GM18517 (cell line): ENCODE measurements around the gene FCN1.

Experiments used
- ATAC-seq: cut with Tn5 transposase; IDR thresholded peaks from one replicate; pipeline ENCODE4 v1.9.1; 2021; ENCODE audit warnings: mild to moderate bottlenecking, moderate library complexity; ENCODE audit not compliant: unreplicated experiment

Gene FCN1

DNA sequence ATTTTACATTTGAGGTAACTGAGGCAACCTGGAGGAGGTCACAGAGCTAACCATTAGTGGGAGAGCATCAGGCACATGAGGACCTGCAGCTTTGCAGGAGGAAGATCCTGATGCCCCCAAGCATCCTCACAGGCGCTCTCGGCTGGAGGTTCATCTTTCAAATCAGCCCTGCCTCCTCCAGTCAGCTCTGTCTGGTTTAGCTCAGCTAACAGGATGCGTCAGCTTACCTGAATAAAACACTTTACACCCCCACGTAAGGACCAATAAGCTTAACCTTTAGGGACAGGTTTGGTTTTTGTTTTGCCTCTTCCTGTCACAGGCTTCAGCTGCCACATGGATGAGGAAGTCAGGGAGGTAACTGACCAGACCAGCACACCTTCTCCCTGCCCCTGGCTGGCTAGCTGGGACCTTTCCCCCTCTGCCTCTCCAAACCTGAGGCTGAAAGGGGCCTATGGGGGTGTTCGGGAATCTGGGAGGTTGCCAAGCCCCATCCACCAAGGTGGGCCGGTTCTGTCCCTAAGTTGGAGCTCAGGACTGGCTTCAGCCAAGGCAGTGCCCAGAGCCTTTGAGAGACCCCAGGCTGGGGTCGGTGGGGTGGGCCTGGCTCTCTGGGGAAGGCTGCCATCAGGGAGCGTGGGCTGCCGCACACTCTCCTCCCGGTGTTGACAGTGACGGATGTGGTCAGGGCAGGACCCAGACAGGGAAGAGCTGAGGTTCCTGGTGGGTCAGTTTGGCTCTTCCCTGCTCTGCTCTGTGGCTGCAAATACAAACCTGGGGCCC, 20.0 kb upstream of the FCN1 start:
- no peak for ATAC-seq

DNA sequence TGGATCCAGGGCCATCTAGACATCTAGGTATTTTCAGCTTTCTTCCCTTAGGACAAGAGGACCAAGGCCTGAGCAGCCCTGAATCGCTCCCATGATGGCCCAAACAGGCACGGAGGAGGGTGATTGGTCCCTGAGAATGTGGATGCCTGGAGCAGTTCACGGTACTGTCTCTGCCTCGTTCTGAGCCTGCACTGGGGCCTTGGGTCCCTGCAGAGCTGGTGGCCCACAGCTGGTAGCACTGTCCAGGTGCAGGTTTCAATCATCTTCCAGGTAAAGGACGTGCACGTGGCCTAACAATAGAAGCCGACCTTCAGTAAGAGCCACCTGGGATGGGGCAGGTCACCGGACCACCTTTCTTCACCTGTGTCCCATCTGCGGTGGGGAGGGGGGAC, 19.4 kb upstream of the FCN1 start:
- ATAC-seq: no peak

DNA sequence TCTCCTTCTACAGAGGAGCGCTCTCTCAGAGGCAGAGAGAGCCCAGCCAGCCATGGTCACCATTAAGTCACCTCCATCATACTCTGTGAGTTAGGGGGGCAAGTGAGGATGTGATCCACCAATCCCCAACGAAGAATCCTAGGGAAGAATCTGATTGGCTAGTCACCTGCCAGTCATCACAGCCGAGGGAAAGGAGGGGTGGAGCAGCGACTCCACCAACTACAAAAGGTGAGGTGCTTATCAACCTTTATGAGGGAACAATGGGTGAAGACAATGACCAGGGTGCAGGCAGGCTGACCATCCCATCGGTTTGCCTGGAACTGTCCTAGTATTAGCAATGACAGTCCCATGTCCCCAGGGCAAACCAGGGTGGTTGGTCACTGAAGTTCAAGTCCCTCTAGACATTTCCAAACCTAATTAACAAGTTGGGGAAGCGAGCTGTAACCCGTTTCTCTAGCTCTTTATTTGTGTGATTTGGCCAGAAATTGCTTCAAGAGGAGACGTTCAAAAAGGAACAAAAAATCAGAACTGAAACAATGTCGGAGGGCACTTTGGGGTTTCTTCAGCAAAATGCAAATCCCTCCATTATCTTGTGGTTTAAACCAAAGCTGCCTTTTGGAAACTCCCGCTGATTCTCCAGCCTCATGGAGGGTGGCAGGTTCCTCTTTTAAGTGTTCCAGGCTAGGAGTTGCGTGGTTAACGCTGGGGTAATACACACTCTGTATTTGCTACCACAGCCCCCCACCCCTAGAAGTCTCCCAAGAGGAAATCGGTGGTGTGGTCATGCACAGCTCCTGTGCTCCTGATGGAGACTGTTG, 18.8 kb upstream of the FCN1 start:
- ATAC-seq: no peak

DNA sequence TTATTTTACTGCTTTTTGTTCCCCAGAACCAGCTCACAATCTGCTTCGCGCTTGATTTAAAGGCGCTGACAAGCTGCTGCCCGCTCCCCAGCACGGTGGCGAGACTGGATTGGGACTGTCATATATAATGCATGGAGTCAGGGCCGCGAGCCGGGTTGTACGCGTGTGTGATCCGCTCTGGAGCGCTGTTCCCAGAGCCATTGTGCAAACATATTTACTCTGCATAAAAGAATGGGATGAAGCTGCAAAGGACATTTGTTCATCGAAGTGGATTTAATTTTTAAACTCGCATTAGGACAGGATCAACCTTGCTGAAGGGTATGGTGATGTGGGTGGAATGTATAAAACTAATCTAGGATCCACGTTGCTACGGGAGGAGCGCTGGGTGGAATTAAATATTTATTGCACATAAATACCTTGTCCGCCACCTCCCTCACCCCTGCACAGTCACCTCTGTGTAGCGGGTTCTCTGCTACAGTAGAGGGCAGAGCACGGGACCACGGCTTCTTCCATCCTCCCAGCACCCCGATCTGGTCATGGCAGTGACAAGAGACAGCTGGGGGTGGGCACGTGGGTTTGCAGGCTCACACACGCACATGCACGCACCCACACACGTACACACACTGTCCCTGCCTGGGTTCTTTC, 18.1 kb upstream of the FCN1 start:
- no peak for ATAC-seq

DNA sequence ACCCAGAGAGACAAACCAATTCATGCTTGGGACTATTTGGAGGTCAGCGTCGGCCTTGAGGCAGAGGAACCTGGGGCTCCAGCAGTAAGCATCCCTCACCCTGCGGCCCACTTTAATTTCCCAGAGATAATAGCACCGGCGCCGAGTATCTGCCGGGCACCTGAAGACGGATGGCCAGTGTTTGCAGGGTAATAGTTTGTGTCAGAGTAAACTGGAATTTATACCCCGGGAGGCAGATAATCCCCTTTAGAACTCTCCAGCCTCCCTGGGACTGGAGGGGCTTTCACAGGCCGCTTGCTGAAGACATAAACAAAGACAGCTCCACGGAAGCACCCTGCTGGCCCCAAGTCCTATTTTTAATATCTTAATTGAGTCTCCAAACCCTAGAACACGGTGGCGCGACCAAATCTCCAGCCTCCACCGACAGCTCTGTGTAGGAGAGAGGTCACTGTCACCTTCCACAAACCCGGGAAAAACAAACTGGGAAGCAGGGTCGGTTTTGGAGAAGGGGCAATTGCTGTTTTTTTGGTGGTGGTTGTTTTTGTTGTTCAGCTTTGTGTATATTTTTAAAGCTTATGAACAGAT, 17.4 kb upstream of the FCN1 start:
- ATAC-seq: no peak

DNA sequence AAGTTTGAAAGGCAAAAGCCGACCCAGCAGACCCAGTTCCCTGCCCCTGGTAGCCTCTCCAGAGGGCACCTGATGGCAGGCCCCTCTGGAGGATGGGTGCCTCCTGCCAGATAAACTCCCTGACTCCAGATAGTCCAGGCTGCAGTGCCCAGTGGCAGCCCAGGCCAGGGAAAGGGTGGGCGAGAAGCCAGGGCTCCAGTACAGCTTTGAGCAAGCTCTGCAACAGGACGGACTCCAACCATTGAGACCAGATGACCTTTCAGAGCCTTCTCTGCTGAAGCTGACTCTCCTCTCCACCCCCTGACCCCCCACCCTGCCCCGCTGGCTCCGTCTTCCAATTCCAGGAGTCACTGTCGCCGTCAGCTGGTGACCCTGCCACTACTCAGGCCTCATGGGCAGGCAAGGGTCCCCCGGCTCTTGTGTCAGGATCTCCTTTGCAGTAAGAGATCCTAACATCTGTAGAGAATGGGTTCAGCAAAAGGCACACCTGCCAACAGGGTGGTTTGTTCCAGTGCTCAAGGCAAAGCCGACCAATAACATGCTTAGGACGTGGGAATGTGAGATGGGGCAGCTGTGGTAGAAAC, 15.5 kb upstream of the FCN1 start:
- no peak for ATAC-seq

DNA sequence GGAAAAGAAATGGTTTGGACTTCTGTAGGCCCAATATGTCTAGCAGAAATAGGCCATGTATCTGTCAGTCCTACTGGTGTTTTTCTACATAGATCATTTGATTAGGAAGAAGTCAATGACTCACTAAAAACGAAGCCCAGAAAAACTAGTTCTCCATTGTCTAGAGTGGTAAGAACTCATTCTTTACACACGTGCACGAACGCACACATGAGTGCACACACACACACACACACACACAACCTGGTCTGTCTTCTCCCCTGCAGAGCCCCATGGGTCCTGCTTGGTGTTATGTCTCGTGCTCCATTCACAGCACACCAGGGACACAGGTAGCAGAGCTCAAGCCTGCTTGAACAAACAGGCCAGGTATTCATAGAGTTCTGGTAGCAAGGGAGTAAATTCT, 14.9 kb upstream of the FCN1 start:
- ATAC-seq: no peak

DNA sequence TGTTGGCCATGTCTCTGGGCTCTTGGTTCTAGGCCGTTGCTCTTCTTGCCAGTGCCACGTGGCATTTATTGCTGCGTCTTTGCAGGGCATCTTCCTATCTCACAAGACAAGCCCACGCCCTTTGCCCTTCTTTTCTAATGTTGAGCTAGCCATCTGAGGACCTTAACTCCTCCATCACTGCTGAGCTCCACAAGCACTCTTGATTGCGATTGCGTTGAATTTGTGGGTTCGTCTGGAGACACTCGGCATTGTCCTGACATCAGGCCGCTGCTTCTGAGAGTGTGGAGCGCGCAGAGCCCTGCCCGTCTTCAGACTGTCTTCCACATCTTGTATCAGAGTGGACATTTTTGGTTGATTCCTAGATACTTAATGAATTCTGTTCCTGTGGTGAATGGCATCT, 14.5 kb upstream of the FCN1 start:
- no peak for ATAC-seq

DNA sequence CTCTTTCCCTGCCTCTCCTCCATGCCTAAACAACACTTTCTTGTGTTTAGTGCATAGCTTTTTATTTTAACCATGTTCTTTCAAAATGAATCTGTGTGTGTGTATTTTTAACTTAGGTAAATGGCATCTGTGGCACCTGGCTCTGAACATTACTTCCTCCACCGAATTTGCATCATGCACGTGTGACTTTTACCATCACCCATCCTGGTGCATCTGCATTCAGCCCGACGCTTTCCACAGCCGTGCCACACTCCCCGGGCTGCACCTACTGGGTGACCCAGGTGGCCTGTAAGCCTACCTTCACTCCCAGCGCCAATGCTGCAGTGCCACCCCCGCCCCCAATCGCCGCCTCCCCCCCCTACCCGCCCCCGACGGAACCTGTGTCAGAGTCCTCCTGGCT, 12.7 kb upstream of the FCN1 start:
- ATAC-seq: peak; percentile 67

DNA sequence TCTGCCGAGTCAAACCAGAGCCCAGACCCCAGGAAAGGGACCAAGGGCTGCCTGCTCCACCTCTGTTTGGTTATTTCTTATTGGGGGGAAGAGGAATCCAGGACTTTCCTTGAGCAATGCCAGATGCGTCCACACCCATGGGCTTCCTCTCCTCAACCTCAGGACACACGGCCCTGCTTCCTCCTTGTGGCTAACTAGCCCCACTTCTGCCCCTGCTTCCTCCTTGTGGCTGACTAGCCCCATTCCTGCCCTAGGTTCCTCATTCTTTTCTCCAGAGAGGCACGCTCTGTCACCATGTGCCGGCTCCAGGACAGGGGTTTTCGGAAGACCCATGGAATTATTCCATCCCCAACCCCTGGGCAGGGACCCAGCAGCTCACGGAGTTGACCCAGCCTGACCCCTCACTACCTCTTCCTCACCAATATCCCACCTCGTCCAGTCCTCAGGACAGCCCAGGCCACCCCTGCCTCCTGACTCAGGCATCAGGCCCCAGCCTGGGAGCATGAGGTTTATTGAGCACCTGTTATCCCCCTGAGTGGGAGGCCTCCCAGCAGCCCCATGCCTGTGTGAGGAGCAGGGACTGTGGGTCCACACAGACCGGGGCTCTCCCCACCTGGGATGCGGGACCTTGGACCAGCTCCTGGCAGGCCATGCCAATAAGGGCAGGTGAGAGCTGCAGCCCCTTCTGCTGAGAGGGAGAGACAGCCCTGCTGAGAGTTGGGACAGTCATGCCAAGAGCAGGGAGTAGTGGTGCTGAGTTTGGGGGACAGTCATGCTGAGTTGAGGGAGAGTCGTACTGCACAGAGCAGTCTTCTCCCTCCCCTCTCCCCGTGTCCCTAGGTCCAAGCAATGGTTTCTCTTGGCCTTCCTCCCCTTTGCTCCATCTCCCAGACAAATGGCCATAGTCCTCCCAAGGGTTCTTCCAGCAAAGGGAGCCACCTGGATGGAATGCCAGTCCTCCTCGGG, 11.8 kb upstream of the FCN1 start:
- ATAC-seq: no peak

DNA sequence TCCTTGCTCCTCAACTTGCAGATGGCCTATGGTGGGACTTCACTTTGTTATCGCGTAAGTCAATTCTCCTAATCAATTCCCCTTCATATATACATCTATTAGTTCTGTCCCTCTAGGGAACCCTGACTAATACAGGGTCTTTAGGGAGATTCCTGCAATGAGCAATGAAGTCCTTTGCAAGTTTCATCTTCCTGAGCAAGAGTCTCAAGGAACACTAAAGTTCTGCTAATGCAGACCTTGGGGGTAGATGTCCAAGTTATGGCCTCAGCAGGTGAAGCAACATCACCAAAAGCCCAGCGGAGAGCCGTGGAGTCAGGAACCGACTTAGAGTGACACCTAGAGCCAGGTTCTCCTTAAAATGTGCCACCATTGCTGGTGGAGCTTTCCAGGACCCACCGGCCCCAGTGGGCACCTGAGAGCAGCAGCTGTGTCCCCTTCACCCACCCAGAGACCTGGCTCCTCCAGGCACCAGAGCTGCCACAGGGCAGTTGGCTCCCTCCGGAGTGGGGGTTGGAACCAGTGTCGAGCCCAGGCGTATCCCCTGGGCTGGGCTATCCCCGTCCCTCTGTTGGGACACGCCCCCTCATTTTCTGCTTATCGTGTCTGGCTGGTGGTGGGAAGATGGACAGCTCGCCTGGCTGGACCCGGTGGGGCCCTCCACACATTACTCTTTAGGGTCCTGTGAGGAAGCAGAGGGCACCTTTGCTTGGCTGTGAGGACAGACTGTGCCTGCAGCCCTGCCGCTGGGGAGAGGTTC, 10.9 kb upstream of the FCN1 start:
- no peak for ATAC-seq

DNA sequence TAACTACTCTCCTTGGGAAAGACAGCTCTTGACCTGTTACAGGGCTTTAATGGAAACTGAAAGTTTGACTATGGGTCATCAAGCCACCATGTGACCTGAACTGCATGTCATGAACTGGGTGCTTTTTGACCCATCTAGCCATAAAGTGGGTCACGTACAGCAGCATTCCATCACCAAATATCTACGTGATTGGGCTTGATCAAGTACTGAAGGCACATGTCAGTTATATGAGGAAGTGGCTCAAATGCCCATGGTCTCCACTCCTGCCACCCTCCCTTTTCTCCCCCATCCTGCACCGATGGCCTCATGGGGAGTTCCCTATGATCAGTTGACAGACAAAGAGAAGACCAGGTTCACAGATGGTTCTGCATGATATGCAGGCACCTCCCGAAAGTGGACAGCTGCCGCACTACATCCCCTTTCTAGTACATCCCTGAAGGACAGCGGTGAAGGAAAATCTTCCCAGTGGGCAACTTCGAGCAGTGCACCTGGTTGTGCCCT, 7.3 kb upstream of the FCN1 start:
- no peak for ATAC-seq

DNA sequence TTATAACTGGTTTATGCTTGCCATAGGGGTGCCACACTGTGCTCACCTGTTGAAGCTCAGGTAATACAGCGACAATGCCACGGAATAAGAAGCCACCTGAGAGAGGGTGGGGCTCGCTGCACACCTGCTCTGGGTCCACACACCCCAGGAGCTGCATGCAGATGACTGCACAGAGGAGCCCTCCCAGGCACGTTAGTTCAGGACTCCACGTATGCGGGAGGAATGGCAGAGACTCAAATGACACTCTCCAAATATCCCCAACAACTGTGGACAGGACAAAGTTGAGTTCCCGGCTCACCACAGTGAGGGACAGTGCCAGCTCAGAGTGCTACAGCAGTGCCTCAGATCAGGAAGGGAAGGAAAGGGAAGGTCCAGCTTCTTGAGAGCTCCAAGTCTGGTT, 5.8 kb upstream of the FCN1 start:
- ATAC-seq: no peak

DNA sequence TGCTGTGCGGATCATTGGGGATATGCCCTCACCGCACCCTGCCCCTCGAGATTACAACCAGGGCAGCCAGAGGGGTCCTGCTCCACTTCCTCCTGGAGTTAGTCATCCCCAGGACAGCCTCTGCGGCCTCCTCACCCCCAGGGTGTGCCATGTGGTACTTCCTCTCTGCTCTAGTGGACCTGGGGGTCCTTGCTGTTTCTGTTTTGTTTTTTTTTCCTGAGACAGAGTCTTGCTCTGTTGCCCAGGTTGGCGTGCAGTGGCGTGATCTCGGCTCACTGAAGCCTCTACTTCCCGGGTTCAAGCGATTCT, 5.2 kb upstream of the FCN1 start:
- no peak for ATAC-seq

DNA sequence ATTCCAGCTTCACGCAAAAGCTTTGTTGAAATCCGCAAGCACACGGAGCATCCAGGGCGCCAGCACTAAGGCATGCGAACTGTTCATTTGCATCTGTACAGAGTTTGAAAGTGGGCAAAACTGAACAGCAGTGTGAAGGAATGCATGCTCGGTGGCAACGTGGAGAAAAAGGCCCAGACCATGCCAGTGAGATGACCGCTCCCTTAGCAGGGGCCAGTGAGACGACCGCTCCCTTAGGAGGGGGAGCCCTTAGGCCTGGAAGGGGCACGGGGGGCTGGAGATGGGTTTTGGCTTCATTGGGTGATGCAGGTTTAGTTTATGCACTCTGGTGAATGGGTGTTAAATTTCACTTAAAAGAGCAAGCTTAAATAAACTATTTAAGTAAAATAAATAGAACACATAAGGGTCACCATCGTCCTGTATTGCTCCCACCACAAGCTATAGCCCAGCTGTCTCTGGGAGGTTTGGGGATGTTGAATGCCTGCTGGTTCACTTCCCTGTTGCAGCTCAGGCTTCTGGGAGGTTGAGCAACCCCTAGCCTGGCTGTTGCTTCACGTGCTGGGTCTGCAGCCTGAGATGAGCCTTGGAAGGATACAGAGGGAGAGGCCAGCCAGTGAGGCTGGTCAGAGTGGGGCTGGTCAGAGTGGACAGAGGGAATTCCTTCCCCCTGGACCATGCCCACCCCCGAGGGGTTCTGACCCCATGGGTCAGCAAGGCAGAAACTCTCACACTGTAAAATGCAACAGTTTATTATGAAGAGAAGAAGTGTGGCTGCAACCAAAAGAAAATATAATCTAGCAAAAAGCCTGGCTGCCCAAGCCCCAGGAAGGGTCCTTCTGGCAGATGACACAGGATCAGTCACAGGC, 4.6 kb upstream of the FCN1 start:
- no peak for ATAC-seq

DNA sequence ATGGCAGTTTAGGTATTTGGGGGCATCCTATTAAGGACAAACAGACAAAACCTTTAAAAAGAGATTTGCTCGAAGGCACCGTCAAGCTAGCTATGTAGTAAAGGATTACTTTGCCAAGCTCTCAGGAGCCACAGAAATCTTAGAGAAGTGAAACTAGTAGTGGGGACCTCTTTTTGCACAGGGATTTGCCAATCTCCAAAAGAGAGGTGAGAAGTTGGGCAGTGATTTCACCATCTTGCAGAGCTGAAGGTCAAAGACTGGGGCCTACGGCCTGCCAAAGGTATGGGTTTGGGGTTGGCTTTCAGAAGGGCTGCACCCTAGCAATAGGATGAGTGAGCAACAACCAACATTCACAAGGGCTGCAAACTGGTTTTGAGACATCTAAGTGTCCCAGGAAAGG, 1.6 kb upstream of the FCN1 start:
- ATAC-seq: no peak

DNA sequence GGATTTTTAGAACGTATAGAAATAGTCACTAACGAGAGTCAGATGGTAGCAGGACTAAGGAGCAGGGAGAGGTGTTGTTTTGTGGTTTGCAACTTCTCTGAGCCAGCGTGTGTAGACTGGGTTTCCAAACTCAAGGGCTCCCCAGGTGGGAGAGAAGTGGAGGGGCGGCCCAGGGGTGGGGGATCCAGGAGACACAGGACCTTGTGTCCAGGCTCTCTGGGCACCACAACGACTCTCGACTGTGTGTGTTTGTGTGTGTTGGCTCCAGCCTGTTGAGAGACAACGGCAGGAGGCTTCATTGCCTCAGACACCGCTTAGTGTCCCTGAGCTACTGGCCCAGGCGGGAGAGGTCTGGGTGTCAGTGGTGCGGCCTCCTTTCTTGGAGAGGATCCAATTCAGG, 934 bp upstream of the FCN1 start:
- ATAC-seq: no peak

DNA sequence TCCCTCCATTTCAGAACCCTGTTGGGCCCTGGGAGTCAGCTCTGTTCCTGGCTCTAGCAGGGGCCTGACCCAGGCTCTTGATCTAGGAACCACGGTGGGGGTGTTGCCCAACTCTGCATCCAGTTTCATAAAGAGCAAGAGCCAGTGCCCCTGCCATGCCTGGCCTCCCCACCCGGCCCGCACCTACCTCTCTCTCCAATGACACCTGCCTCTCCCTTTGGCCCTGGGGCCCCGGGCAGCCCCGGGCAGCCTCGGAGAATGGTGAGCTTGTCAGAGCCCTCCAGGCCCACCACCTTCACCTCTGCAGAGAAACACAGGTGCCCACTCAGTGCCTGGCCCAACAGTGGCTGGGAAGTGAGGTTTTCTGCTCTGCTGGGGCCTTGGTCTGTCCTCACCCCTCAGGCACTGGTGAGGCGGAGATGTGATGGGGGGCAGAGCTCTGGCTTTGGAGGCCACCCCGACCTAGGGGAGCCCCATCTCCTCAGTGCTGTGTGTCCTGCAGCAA, 1.5 kb downstream of the FCN1 start:
- no peak for ATAC-seq
